VCaP (cell line): ENCODE data around the gene TMPRSS4.
A peak's percentile ranks its signal among the peaks of the same experiment; 100 is the strongest.

Experiments
- H3K27ac ChIP-seq: fragments of 450-650 bp; 2 replicates; pipeline ENCODE4 v1.5.1; 2017
- CTCF ChIP-seq: fragments of 450-650 bp; conservative IDR thresholded peaks from 2 replicates; pipeline ENCODE4 v1.5.1; 2017; ENCODE audit warnings: mild to moderate bottlenecking, moderate library complexity

TMPRSS4 gene

GRCh38 chr11:118148856-118149255 lies 72.0 kb downstream of the TMPRSS4 start:
- no peak for TF ChIP-seq CTCF

GRCh38 chr11:118149493-118149892 lies 72.6 kb downstream of the TMPRSS4 start:
- no peak overlapping the region for H3K27ac ChIP-seq
- no peak for TF ChIP-seq CTCF

More at GRCh38 chr11:118148856-118149255, 72.0 kb downstream of the TMPRSS4 start:
- H3K27ac ChIP-seq: no peak overlapping the region

- TF ChIP-seq CTCF: 0 out of 2 replicates have a peak, but pooled peaks have one; percentile 29
- H3K27ac ChIP-seq: peak overlapping the region; percentile 69
Measured at GRCh38 chr11:118151431-118151830, 74.6 kb downstream of the TMPRSS4 start.

GRCh38 chr11:118152020-118152551 lies 75.2 kb downstream of the TMPRSS4 start:
- no peak for TF ChIP-seq CTCF
- H3K27ac ChIP-seq: peak overlapping the region; percentile 69

GRCh38 chr11:118152552-118153471 lies 75.9 kb downstream of the TMPRSS4 start, which contains the start of gene SCN4B:
TSS of gene SCN4B (minus strand) at chr11:118152823. CDS start at chr11:118152673, 150 bp downstream.
- TF ChIP-seq CTCF: no peak
- peak within 1 kb of the TSS; percentile 69 for H3K27ac ChIP-seq

- peak overlapping the region; percentile 69; the same call in 1 of the 2 replicates for H3K27ac ChIP-seq
- TF ChIP-seq CTCF: no peak
Measured at GRCh38 chr11:118153516-118153915, 76.6 kb downstream of the TMPRSS4 start.

- H3K27ac ChIP-seq: no peak overlapping the region
- TF ChIP-seq CTCF: no peak
Measured at GRCh38 chr11:118153976-118154375, 77.1 kb downstream of the TMPRSS4 start.
